Measurements from ENCODE around the gene ARRDC3.

The ARRDC3 gene

GRCh38 chr5:91384671-91385430 lies 1.7 kb upstream of the ARRDC3 start:
- peak; percentile 90 for DNase-seq (ENCODE audit: low spot score)

GRCh38 chr5:91383956-91384300 lies 811 bp upstream of the ARRDC3 start:
- DNase-seq (ENCODE audit: low spot score) = peak; percentile 29

- DNase-seq (ENCODE audit: low spot score) = peak; percentile 77
Observed at GRCh38 chr5:91382530-91383026, 539 bp downstream of the ARRDC3 start.

GRCh38 chr5:91381774-91382359 lies 1.2 kb downstream of the ARRDC3 start:
- DNase-seq (ENCODE audit: low spot score) = peak; percentile 94

- no peak for DNase-seq (ENCODE audit: low spot score)
Observed at GRCh38 chr5:91381239-91381773, 1.8 kb downstream of the ARRDC3 start.

GRCh38 chr5:91380491-91381238 lies 2.5 kb downstream of the ARRDC3 start:
- peak; percentile 96 for DNase-seq (ENCODE audit: low spot score)

GRCh38 chr5:91379914-91380490 lies 3.1 kb downstream of the ARRDC3 start:
- DNase-seq (ENCODE audit: low spot score) = peak; percentile 94

- DNase-seq (ENCODE audit: low spot score) = no peak
Observed at GRCh38 chr5:91379246-91379913, 3.7 kb downstream of the ARRDC3 start.

GRCh38 chr5:91378752-91379211 lies 4.3 kb downstream of the ARRDC3 start:
- no peak for DNase-seq (ENCODE audit: low spot score)

- DNase-seq (ENCODE audit: low spot score) = peak; percentile 16
Observed at GRCh38 chr5:91374893-91375520, 8.1 kb downstream of the ARRDC3 start.

- DNase-seq (ENCODE audit: low spot score) = no peak
Observed at GRCh38 chr5:91373600-91373999, 9.5 kb downstream of the ARRDC3 start.

GRCh38 chr5:91373006-91373405 lies 10.1 kb downstream of the ARRDC3 start:
- DNase-seq (ENCODE audit: low spot score) = no peak

- no peak for DNase-seq (ENCODE audit: low spot score)
Observed at GRCh38 chr5:91369480-91369879, 13.6 kb downstream of the ARRDC3 start.

GRCh38 chr5:91367908-91368648 lies 15.0 kb downstream of the ARRDC3 start:
- no peak for DNase-seq (ENCODE audit: low spot score)

GRCh38 chr5:91367344-91367743 lies 15.8 kb downstream of the ARRDC3 start:
- DNase-seq (ENCODE audit: low spot score) = no peak

GRCh38 chr5:91366551-91366950 lies 16.6 kb downstream of the ARRDC3 start:
- DNase-seq (ENCODE audit: low spot score) = no peak

- no peak for DNase-seq (ENCODE audit: low spot score)
Observed at GRCh38 chr5:91365498-91365897, 17.6 kb downstream of the ARRDC3 start.

- DNase-seq (ENCODE audit: low spot score) = no peak
Observed at GRCh38 chr5:91362935-91363334, 20.2 kb downstream of the ARRDC3 start.

- no peak for DNase-seq (ENCODE audit: low spot score)
Observed at GRCh38 chr5:91361790-91362189, 21.3 kb downstream of the ARRDC3 start.

- no peak for DNase-seq (ENCODE audit: low spot score)
Observed at GRCh38 chr5:91361055-91361701, 21.9 kb downstream of the ARRDC3 start.

Measured in Ammon's horn (tissue), 1 donor.